Sigmoid colon (tissue), 4 donors: ENCODE data around the gene REELD1.

ENCODE experiments used
- POLR2A ChIP-seq, 2 donors: fragments of 450-650 bp; IDR thresholded peaks; one replicate each; pipeline ENCODE4 v1.6.1; 2016; ENCODE audit warnings: antibody characterized with exemption in 2 of 2, mild to moderate bottlenecking in 2 of 2, moderate library complexity in 2 of 2
- POLR2AphosphoS5 ChIP-seq, 4 donors: sonication (generic); formaldehyde crosslinking; IDR thresholded peaks; one replicate each; pipeline ENCODE4 v1.6.1; 2017; ENCODE audit warnings: antibody characterized with exemption in 4 of 4
- TF ChIP-seq, protein P1 (sequence below), 4 experiments: fragments of 450-650 bp in 3 of 4; fragments of 200-600 bp in 1 of 4; IDR thresholded peaks; one replicate each; pipeline ENCODE4 v1.5.1; 2016 to 2019; ENCODE audit warnings: antibody characterized with exemption in 4 of 4, mild to moderate bottlenecking in 3 of 4, moderate library complexity in 2 of 4

- TF ChIP-seq POLR2A (IDR thresholded peaks at IDR 0.05) = no peak
- TF ChIP-seq POLR2AphosphoS5 (IDR thresholded peaks at IDR 0.05) = no peak
- TF ChIP-seq, protein P1, sequence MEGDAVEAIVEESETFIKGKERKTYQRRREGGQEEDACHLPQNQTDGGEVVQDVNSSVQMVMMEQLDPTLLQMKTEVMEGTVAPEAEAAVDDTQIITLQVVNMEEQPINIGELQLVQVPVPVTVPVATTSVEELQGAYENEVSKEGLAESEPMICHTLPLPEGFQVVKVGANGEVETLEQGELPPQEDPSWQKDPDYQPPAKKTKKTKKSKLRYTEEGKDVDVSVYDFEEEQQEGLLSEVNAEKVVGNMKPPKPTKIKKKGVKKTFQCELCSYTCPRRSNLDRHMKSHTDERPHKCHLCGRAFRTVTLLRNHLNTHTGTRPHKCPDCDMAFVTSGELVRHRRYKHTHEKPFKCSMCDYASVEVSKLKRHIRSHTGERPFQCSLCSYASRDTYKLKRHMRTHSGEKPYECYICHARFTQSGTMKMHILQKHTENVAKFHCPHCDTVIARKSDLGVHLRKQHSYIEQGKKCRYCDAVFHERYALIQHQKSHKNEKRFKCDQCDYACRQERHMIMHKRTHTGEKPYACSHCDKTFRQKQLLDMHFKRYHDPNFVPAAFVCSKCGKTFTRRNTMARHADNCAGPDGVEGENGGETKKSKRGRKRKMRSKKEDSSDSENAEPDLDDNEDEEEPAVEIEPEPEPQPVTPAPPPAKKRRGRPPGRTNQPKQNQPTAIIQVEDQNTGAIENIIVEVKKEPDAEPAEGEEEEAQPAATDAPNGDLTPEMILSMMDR (IDR thresholded peaks at IDR 0.05) = no peak
These were observed 42.0 kb downstream of the REELD1 start for GRCh38 chr4:146256328-146256727.
